GM18873 (cell line): ENCODE results near the gene RPS27L.

Experiments
- ATAC-seq: cut with Tn5 transposase; IDR thresholded peaks from one replicate; pipeline ENCODE4 v1.9.1; 2021; ENCODE audit warnings: mild to moderate bottlenecking, moderate library complexity, moderate number of reproducible peaks; ENCODE audit not compliant: unreplicated experiment, low FRiP score

Gene RPS27L

DNA sequence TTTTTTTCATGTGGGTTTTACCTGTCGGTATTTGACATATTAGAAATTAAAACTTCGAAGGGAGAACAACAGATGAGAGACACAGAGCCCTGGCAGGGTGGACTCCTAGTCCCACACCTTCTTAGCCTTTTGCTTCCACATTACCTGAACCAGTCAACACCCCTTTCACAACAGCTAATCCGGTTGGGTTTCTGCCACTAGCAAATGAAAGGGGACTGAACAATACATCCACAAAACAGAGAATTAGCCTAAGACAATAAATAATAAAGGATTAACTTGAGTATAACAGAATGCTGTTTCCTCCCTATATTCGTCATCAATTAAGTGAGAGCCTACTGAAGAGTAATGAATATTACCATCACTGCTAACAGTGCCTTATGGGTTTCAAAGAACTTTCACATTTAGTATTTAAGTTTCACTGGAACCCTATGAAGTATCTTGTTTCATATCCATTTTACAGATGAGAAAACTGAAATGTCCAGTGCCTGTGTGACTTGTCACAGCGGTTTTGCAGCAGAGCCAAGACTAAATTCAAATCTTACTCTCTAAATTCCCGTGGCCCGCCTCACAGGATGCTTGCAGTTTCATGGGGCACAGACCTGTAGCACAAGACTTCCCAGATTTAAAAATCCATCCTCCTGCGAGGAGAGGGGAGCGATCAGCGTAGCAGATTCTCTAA is 31.1 kb upstream of the RPS27L start:
- no peak for ATAC-seq

DNA sequence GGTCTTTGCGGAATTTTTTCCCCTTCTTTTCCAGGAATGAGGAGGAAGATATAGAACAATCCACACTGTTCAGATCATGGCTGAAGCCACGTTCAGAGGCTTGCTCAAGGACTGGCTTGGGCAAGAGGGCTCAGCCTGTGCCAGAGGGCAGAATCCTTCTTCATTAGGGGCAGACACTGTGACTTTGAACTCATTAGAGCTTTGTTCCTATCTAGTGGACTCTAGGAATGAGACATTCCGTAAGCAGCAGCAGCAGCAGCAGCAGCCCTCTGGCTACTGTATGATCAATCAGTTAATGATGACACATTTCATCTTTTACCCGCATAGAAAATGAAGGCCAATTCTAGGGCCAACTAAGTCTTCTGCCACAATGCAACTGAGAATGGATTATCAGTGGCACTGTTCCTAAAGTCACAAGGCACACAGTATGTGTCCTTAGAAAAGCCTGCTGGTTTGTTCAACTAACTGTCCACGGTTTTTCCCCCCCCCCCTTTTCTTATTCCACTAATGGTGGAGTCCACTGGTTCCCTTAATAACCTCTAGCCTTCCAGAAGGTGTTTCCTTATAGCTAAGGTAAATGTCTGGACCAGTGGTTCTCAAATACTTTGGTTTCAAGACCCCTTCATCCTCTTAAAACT is 30.4 kb upstream of the RPS27L start:
- ATAC-seq: no peak

DNA sequence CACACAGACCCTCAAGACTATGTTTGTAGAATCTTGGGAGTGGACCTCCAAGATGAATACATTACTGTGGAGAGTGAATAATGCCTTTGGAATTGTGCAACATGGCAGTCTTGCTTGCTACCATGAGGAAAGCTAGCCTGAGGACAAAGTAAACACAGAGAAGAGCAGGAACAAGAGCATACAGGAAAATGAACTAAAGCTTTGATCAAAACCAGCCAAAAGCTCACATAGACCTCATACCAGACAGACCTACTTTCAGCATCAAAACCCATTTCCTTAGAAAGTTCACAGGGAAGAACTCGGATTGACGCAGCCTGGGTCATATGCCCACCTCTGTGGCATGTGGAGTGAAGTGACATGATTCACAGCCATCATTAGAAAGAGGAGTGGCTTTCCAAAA is 28.8 kb upstream of the RPS27L start:
- ATAC-seq: no peak

DNA sequence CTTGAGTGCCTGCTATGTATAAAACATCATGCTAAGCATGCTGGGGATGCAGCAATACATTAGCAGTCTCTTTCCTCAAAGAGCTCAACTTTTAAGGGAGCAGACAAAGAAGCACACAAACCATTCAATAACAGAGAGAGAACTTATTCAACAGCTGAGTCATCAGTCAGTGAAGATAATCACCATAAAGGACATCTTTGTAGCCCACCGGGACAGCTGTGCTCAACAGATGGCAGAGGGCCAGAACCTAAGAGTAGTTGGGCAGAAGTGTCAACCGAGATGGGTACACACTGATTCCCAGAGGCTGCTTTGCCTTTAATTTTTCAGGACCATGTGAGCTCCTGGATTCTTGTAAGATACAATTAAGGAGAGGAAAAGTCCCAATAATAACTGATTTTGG is 27.9 kb upstream of the RPS27L start:
- ATAC-seq: no peak

DNA sequence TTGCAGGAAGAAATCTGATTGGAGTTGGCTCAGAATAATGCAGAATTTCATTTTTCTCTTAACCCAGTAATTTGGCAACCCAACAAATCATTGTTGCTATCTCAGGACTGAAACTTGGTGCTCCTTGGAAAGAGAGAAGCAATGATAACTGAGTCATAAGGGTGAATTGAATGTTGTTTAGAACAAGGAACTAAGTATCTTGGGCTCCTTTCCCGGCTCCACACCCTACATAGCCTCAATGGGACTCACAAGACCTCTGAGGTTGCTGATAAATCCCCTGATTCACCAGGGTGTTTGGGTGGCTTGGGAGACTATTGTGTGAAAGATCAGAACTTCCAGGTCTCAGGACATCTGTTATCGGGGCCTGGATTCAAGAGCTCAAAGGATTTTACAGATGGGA is 24.4 kb upstream of the RPS27L start:
- no peak for ATAC-seq

DNA sequence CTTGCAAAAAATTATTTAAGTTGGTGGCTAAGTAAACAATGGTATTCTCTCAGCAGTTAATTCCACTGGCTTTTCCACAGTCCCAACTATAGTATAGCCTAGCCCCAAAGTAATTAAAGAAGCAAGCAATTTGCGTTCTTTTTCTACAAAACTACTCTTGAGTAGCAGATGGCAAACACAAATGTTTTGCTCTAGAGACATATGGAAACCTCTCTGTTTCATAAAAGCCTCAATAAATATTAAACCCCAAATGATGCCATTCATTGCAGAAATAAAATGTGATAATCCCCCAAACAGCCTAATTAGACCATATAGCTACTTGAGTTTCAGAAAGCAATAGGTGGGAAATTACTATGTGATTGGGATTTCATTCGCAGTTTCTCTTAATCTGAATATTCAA is 23.5 kb upstream of the RPS27L start:
- ATAC-seq: no peak

DNA sequence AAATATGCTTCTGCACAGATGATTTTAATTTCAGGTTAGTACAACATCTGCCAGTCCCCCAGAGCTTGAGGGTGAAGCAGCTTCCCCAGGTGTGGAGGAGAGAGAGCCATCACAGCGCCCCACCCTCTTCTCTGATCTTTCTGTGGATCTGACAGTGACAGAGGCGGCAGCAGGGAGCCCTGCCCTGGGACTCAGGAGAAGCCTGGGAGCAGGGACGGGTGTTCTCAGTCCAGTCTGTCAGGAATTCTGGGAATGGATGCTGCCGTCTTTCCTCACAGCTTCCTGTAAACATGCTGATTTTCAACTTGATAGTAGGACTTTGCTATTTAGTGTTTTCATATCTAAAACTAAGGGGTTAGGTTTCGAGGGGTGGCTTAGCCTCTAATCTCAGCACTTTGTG is 20.8 kb upstream of the RPS27L start:
- ATAC-seq: no peak

DNA sequence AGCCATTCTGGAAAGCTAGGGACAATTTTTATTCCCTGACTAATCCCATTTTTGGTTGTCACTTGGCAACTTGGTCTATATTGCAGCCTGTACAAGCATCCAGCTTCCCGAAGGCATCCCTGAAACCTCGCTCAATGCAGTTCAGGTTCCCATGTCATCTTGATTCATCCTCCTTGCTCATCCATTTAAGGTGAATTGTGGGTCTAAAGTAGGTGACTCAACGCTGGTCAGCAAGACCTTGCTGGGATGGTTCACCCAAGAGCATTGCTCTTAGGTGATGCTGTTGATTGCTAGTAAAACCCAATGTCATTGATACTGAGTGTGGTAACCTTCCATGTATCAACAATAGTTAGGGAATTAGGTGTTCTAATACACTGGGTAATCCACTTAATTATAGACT is 19.0 kb upstream of the RPS27L start:
- ATAC-seq: no peak

DNA sequence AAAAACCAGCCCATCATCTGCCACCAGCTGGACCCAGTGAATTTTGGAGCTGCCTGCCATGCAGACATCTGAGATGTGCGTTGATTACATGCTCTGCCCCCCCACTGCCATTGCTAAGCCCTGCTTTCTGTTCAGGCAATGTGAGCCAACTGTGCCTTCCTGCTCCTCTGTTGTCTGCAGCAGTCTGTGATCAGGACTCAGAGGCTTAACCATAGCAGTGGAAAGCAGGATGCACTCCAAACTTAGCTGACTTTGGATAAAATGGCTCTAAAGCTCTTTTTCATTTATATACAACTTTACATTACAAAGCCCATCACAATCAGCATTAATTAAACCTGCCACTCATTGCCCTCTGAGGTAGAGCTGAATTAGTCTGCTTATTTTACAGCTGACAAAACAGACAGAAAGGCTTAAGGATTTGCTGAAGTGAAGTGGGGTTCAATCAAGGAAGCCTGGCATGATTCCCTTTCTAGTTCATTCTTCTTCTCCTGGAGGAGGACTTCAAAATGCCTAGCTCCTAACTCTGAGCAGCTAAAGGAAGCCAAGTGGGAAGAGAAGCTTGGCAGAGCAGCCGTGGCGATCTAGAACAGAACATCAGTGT is 15.7 kb upstream of the RPS27L start:
- ATAC-seq: no peak

DNA sequence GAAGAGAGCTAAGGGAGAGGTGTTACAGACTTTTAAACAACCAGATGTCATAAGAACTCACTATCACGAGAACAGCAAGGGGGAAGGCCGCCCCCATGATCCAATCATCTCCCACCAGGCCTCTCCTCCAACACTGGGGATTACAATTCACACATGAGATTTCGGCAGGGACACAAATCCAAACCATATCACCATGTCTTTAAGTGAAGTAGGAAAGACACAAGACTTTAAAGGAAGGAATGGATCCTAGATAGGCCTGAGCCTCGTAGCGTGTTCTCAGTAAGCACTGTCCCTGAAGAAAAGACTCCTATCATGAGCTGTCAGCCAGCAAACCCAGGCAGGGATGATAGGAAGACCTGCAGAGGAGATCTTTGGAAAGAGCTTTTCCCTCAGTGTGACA is 15.1 kb upstream of the RPS27L start:
- no peak for ATAC-seq

DNA sequence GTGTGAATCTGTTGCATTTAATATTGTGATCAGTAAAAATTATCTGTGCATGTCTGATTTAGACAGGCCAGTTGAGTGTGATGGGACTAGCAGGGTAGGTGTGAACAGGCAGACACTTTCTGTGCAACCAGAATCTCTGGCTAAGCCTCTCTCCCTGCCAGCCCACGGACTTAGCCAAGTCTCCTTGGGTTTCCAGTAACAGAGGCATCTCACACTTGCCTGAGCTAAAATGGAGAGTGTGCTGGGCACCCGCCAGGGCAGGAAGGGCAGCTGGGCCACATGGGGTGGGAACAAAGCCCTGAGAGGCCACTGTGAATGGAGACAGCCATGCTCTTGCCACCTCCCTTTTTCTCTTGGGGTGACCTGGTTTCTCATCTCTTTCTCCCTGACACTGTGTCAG is 12.5 kb upstream of the RPS27L start:
- ATAC-seq: no peak

DNA sequence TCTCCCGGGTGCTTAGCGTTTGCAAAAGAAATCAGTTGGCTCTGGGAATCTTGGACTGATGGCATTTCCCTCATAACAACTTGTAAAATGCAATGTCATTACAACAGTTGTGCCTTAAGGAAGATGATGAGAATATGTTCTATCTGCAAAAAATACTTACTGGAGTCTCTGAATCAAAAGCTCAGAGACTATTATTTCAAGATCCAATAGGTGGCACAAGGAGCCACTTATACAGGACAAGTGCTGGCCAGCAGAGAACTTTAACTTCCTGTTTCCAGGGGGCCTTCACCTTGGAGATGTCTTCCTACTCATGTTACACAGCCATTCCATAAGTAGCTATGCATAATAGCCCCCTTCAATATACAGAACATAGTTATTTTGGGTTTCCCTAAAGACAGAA is 8.9 kb upstream of the RPS27L start:
- no peak for ATAC-seq

DNA sequence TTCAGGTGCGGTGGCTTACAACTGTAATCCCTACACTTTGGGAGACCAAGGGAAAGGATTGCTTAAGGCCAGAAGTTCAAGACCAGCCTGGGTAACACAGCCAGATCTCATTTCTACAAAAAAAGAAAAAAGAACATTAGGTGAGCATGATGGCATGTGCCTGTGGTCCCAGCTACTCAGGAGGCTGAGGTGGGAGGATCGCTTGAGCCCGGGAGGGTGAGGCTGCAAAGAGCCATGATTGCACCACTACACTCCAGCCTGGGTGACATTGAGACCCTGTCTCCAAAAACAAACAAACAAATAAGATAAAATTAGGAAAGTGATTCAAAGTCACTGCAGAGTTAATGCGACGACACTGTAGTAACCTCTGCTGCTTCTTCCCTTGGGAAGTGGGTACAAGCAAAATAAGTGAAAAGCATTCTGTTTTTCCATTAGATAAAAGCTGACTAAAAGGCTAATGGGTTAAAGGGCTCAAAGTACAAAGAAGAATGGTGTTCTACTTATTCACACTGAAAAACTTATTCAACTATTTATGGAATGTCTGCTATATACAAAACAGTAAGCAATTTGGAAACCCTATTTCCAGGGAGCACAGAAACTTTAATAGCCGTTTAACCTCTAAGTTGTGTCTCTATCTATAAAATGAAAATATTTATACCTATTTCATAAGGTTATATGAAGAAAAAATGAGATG is 8.0 kb upstream of the RPS27L start:
- no peak for ATAC-seq

DNA sequence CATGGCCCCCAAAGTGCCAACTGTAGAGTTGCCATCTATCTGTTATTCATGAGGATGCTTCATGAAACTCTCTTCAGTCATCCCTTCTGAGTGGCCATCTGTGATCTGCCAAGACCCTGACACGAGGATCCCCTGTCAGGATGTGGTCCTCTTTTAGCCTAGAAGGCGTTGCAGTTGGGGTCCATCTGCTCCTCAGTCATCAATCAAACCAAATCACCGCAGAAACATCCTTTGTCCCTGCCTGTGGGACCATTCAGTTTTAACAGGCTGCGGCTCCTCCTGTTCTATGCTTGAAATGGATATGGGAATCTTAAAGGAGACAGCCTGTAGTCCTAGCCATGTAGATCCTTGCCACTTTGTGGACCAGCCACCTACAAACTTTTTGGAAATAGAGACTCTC is 5.9 kb upstream of the RPS27L start:
- ATAC-seq: no peak

DNA sequence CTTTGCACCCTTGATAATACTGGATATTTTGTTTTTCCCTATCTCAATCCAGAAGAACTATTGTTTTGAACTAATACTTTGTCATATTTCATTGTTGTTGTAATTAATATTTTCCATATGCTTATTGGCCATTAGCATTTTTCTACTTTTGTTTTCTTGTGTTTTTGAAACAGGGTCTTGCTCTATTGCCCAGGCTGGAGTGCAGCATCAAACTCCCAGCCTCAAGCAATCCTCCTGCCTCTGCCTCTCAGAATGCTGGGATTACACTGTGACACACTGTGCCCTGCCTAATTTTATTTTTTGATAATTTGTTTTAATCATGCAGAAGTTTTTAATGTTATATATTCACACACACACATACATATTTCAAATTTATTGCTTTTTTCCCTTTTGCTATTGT is 3.4 kb upstream of the RPS27L start:
- no peak for ATAC-seq

DNA sequence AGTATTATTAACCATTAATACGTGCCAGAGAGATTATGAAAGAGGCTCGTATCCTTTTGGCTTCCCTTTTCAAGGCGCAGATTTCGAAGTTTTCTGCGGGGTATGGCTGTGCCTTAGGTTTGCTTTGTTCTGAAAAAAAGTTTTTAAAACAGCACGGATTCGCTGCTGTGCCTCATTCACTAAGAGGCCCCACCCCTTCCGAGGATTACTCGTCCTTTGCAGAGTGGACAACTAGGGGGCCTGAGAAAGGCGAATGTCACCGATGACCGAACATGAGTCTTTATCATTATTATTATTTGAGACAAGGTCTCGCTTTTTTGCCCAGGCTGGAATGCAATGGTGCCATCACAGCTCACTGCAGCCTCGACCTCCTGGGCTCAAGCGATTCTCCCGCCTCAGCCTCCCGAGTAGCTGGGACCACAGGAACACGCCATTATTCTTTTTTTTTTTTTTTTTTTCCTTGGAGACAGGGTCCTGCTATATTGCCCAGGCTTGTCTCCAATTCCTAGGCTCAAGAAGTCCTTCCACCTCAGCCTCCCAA is 684 bp upstream of the RPS27L start:
- peak; percentile 14 for ATAC-seq

DNA sequence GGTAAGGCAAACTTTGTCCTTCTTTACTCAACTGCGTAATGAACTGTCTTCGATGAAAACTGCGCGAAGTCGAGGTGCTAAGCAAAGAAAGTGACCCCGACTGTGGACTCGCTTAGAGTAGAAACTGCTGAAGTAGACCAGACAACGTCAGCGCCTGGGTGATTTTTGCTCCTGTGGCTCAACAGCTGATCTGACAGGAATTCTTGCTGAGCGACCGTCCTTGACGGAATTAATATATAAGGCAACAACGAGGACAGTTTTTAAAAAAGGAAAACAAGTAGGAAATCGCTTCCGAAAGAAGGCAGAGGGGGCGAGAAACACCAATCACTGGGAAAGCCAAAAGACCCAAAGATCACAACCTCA is 541 bp downstream of the RPS27L start:
- no peak for ATAC-seq

DNA sequence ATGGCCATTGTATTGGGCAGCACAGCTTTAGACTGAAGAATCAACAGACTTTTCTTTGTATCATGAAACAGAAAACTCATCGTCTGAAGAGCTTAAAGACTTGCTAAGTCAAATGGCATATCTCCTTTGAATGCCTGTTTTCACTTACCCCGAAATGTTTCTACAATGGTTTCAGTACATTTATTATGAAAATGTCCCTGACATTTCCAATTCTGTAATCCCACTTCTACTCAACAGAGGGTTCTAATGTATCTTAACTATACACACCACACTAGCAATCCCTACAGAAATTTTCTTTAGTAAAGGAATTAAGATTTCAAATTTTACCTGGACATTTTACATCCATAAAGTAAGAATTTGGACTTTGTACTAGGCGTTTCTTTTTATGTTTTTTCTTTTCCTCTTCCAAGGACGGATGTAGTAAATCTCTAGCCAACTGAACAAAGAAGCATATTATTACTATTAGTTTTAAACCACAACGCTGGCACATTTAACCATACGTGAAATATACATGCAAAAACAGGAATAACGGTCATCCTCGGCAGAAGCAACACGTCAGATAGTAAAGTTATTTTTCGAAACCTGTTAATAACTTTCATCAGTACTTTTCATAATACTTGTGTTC is 1.1 kb downstream of the RPS27L start:
- no peak for ATAC-seq

DNA sequence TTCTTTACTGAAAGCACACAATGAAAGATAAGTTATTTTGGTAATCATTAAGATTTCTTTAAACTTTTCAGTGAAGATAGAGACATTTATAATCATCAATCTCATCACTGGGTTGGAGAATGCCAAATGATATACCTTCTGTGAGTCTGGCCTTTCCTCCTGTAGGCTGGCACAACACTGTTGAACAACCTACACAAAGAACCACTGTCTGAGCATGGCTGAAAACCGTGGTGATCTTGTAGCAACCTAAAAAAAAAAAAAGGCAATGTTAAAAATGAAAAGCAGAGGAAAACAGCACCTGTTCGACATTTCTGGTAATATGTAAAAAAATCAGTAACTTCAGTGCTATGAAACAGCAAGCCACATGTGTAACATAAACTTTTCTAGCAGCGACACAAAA is 1.8 kb downstream of the RPS27L start:
- no peak for ATAC-seq

DNA sequence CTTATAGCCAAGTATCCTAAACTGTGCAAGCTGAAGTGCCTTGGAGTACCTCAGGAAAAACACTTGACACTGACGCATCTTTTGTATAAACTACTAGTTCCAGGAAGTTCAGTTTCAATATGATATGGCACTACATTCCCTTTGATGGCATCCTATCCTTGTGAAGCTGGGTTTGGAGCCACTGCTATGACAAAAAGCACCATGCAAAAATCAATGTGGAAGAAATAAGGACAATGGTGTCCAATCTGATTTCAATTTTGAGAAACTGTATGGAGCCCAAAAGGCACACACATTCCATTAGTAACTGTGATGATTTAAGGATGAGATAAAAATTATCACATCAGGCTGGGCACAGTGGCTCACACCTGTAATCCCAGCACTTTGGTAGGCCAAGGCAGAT is 5.6 kb downstream of the RPS27L start:
- ATAC-seq: no peak

DNA sequence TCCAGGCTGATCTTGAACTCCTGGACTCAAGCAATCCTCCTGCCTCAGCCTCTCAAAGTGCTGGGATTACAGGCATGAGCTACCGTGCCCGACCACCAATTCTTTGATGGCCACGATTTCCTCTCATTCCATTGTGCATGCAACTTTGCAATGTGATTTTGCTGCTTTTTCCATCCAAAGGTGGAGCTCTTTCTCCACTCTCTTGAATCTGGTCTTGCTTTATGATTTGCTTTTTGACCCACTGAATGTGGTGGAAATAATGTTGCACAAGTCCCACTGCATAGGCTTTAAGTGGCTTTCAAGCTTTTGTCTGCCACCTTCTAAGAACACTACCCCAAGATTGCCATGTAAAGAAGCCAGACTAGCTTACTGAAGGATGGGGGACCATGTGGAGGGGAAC is 10.6 kb downstream of the RPS27L start:
- no peak for ATAC-seq
